Transverse colon (tissue), 4 donors: ENCODE data around the gene SUCLA2. TPM values are rescaled to one million over a fixed set of nuclear protein-coding genes. Genes with fewer than 3 reads are reported as not detected.

Experiments used
- DNase-seq: peaks from one replicate; pipeline ENCODE4 v3.0.0-alpha.2; 2019
- H3K27ac ChIP-seq, 4 donors: fragments of 200-600 bp; sonication (generic); 2 replicates each; pipeline ENCODE4 v1.5.1; 2016 to 2018; ENCODE audit warnings: inconsistent platforms in 4 of 4
- H3K27me3 ChIP-seq: fragments of 200-600 bp; sonication (generic); 2 replicates; pipeline ENCODE4 v1.5.1; 2017; ENCODE audit warnings: inconsistent platforms
- H3K36me3 ChIP-seq, 4 donors: fragments of 200-600 bp; sonication (generic); 2 replicates each; pipeline ENCODE4 v1.5.1; 2017 to 2019; ENCODE audit warnings: inconsistent platforms in 4 of 4
- H3K4me1 ChIP-seq, 4 donors: fragments of 200-600 bp; sonication (generic); 2 replicates each; pipeline ENCODE4 v1.5.1; 2017 to 2020; ENCODE audit warnings: inconsistent platforms in 4 of 4
- H3K4me3 ChIP-seq, 4 donors: fragments of 200-600 bp; sonication (generic); 1 replicate in 1 of 4; 2 replicates in 3 of 4; pipeline versions ENCODE4 v1.5.1 to v1.6.1; 2017 to 2019; ENCODE audit warnings: inconsistent platforms in 4 of 4
- H3K9me3 ChIP-seq, 2 donors: fragments of 200-600 bp; sonication (generic); 2 replicates each; pipeline ENCODE4 v1.5.1; 2017 to 2019; ENCODE audit warnings: inconsistent platforms in 2 of 2
- EP300 ChIP-seq: sonication (generic); formaldehyde crosslinking; IDR thresholded peaks from one replicate; pipeline ENCODE4 v1.6.1; 2017; ENCODE audit warnings: antibody characterized with exemption, low read depth
- POLR2A ChIP-seq: fragments of 450-650 bp; IDR thresholded peaks from one replicate; pipeline ENCODE4 v1.6.1; 2016; ENCODE audit warnings: antibody characterized with exemption, mild to moderate bottlenecking, moderate library complexity
- POLR2AphosphoS5 ChIP-seq, 3 donors: sonication (generic); formaldehyde crosslinking; IDR thresholded peaks; one replicate each; pipeline ENCODE4 v1.6.1; 2016; ENCODE audit warnings: antibody characterized with exemption in 3 of 3
- WGBS, 2 donors: methylation state at CpG; one replicate each; pipeline ENCODE4 v1.1.5; 2018; ENCODE audit warnings: low coverage in 1 of 2; 5-methylcytosine and 5-hydroxymethylcytosine counted together
- in situ Hi-C, 4 donors: fragments of 200-750 bp; cut with MboI; loops; one replicate each; pipeline versions ENCODE4 v1.15.0 to v1.15.1; 2017; ENCODE audit warnings: low sequenced_read_pairs in 3 of 4, low pct_ligation_motif_present in 1 of 4, low pct_unique_long_range_greater_than_20kb in 1 of 4
- intact Hi-C: fragments of 100-400 bp; cut with DNase I; formaldehyde crosslinking; loops from one replicate; pipeline ENCODE4 v1.15.1; 2023; ENCODE audit warnings: low total_unique reads
- total RNA-seq, 4 donors: library from RNA; depleted of rRNA; stranded (reverse); fragments of >200 nt; gene quantifications; one replicate each; pipeline ENCODE4 v1.1.0, GENCODE V29; 2016
- TF ChIP-seq, protein P1 (sequence below), 5 experiments: fragments of 200-600 bp in 3 of 5; fragments of 450-650 bp in 2 of 5; sonication (generic) in 3 of 5; IDR thresholded peaks; 1 replicate in 2 of 5; 2 replicates in 3 of 5; pipeline ENCODE4 v1.5.1; 2016 to 2017; ENCODE audit warnings: antibody characterized with exemption in 5 of 5, inconsistent platforms in 3 of 5, mild to moderate bottlenecking in 2 of 5, moderate library complexity in 1 of 5

The SUCLA2 gene
- total RNA-seq, 4 donors from 2014 or later, result 36.8 to 50.1 (median 40.5) TPM

DNA sequence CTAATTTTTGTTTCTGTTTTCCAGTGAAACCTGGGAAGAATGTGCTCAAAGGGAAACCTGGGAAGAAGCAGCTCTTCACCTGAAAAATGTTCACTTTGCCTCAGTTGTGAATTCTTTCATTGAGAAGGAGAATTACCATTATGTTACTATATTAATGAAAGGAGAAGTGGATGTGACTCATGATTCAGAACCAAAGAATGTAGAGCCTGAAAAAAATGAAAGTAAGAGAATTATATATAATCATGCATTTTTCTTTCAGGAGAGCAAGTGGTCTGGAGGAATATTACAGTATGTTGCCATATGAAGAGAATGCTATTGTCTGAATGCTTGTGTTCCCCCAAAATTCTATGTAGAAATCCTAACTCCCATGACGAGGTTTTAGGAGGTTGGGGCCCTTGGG, 39.8 kb upstream of the SUCLA2 start:
- TF ChIP-seq POLR2A (no peak), POLR2AphosphoS5 (IDR thresholded peaks at IDR 0.05) (no peak), EP300 (no peak)
- TF ChIP-seq, protein P1, sequence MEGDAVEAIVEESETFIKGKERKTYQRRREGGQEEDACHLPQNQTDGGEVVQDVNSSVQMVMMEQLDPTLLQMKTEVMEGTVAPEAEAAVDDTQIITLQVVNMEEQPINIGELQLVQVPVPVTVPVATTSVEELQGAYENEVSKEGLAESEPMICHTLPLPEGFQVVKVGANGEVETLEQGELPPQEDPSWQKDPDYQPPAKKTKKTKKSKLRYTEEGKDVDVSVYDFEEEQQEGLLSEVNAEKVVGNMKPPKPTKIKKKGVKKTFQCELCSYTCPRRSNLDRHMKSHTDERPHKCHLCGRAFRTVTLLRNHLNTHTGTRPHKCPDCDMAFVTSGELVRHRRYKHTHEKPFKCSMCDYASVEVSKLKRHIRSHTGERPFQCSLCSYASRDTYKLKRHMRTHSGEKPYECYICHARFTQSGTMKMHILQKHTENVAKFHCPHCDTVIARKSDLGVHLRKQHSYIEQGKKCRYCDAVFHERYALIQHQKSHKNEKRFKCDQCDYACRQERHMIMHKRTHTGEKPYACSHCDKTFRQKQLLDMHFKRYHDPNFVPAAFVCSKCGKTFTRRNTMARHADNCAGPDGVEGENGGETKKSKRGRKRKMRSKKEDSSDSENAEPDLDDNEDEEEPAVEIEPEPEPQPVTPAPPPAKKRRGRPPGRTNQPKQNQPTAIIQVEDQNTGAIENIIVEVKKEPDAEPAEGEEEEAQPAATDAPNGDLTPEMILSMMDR (IDR thresholded peaks at IDR 0.05), result no peak
- Histone ChIP-seq H3K9me3 (no peaks in the 10 kb centered on the region), H3K36me3 (no peaks in the 10 kb centered on the region), H3K27ac (peak overlapping the region in 3 of 4 donors; percentile 25 to 73 (median 71)), H3K4me1 (peaks cover 0 to 72% (median 34%) of the 10 kb centered on the region in 4 donors), H3K4me3 (no peak overlapping the region), H3K27me3 (no peaks in the 10 kb centered on the region)
- in situ Hi-C loops, result no loop called here
- intact Hi-C loops, result no loop called here
- DNase-seq, result no peak
- 97 to 100% methylated on average over 1 of the region's 1 CpG for WGBS, 2 donors

DNA sequence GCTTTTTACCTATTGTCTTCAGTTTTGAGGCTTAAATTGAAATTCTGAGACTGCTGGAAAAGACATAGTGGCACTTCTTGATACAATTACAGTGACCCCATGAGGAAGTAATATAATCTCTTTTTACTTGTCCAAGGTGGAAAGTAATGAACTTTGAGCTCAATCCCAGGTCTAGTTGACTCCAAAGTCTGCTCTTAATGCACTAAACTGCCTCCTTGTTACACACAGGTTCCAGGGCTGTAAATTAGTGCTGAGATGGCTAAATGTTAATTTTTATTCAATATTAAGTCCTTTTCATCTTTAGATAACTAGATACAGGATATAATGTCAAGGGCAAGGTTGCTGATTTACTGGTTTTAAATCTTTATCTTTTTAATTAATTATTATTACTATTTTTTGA, 39.0 kb upstream of the SUCLA2 start:
- Histone ChIP-seq H3K36me3 (no peaks in the 10 kb centered on the region), H3K9me3 (no peaks in the 10 kb centered on the region), H3K4me3 (no peak overlapping the region), H3K27ac (peak overlapping the region in 3 of 4 donors; percentile 59 to 73 (median 68)), H3K27me3 (no peaks in the 10 kb centered on the region), H3K4me1 (peaks cover 0 to 72% (median 34%) of the 10 kb centered on the region in 4 donors)
- DNase-seq, result no peak
- in situ Hi-C loops, result no loop called here
- no peak for TF ChIP-seq POLR2A
- TF ChIP-seq, protein P1 (IDR thresholded peaks at IDR 0.05), result no peak
- peak in 2 of 3 donors; percentile 23 to 41 for TF ChIP-seq POLR2AphosphoS5 (IDR thresholded peaks at IDR 0.05)
- intact Hi-C loops, result no loop called here

DNA sequence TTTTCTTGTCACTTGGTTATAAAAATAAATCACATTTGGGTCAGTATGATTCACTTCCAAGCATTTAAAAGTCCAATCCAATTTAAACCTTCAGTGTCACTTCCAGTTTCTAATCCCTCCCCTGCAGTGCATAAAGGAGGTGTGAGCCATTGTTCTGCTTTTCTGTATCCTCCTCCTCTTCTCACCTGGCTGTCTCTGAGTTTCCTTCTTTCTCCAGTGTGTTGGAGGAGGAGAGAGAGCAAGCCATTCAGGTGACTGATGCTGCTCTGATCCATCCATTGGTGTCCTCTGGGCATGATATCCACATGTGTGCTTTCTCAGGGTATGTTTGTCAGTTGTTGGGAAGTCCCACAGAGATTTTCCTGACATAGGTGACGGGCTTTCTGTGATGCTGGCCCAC, 37.7 kb upstream of the SUCLA2 start:
- TF ChIP-seq EP300 (no peak), POLR2AphosphoS5 (IDR thresholded peaks at IDR 0.05) (no peak), POLR2A (no peak)
- TF ChIP-seq, protein P1 (IDR thresholded peaks at IDR 0.05), result no peak
- H3K36me3 ChIP-seq, result no peaks in the 10 kb centered on the region
- H3K27ac ChIP-seq, result peak overlapping the region; percentile 90 to 98 (median 94)
- H3K4me1 ChIP-seq, result peaks cover 0 to 60% (median 30%) of the 10 kb centered on the region in 4 donors
- H3K4me3 ChIP-seq, result peak overlapping the region in 1 of 4 donors; percentile 66
- WGBS, 2 donors, result 80 to 100% methylated on average over 1 of the region's 1 CpG
- in situ Hi-C loops, result no loop called here
- intact Hi-C loops, result no loop called here
- no peaks in the 10 kb centered on the region for H3K9me3 ChIP-seq
- no peaks in the 10 kb centered on the region for H3K27me3 ChIP-seq
- DNase-seq, result no peak

DNA sequence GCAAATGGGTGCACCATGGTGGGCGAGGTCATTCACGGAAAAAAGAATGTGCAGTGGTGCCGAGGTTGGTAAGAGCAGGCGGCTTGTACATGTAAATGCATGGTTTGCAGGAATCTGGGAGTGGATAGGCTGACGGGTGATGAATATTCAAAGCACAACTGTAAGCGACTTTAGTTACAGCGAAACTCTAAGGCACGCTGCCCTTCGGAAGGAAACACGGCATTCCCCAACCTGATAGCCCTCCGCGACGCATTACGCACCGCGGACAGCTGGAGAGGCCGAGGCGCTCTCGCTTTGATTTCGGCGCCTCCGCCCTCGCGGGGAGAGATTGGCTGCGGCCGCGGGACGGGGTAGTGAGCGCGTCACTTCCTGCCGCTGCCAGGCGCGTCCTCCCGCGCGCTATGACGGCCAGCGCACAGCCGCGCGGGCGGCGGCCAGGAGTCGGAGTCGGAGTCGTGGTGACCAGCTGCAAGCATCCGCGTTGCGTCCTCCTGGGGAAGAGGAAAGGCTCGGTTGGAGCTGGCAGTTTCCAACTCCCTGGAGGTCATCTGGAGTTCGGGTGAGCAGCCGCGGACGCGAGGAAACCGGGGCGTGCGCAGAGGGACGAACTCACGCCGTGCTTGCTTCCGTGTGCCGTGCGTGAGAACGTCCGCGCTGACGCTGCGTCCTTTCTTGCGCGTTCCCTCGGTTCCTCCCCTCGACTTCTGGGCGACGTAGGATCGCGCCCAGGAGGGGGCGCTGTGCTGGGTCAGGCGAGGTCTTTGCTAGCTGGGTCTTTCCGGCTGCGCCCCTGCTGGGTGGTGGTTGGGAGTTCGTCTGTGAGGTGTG, 36.5 kb upstream of the SUCLA2 start, which contains the start of gene NUDT15:
NUDT15 (plus strand) TSS at position 381 of the 828 bp plus-strand sequence; CDS start at position 402, 21 bp downstream.
- peak; percentile 95 for DNase-seq
- intact Hi-C loops, result no loop called here
- Histone ChIP-seq H3K27ac (peak within 1 kb of the TSS; percentile 90 to 98 (median 94)), H3K27me3 (no peaks in the 10 kb centered on the region), H3K36me3 (no peaks in the 10 kb centered on the region), H3K4me1 (peaks cover 0 to 48% (median 23%) of the 10 kb centered on the region in 4 donors), H3K4me3 (peak within 1 kb of the TSS; percentile 44 to 66 (median 59)), H3K9me3 (peaks cover 0 to 3% of the 10 kb centered on the region in 2 donors)
- TF ChIP-seq POLR2AphosphoS5 (IDR thresholded peaks at IDR 0.05) (peak; percentile 81 to 97 (median 95)), EP300 (peak; percentile 64), POLR2A (peak; percentile 97)
- TF ChIP-seq, protein P1 (IDR thresholded peaks at IDR 0.05), result peak; percentile 96 to 100 (median 98)
- in situ Hi-C loops, result no loop called here
- WGBS, 2 donors, result 0% methylated on average over 2 to 75 of the region's 82 CpGs
